ENCODE measurements around the gene FURIN. TPM values are rescaled to one million over a fixed set of nuclear protein-coding genes. Genes with fewer than 3 reads are reported as not detected.

Gene FURIN
- total RNA-seq, 2 experiments from 2014 or later: 443 to 448 TPM

- Mint-ChIP-seq H3K4me3 (no peak overlapping the region), H3K9me3 (no peaks in the 10 kb centered on the region), H3K27ac (no peak overlapping the region), H3K4me1 (ENCODE audit: low read depth) (peaks cover 4% of the 10 kb centered on the region), H3K27me3 (ENCODE audit: low read depth) (no peaks in the 10 kb centered on the region), H3K36me3 (ENCODE audit: low read depth) (peaks cover 49% of the 10 kb centered on the region)
- intact Hi-C loops (cut with micrococcal nuclease): no loop called here
- CTCF ChIA-PET: no interaction called here
- no peak for DNase-seq
Measured at GRCh38 chr15:90909976-90910375, 41.6 kb downstream of the FURIN start.

- peaks cover 45% of the 10 kb centered on the region for H3K36me3 Mint-ChIP-seq (ENCODE audit: low read depth)
- intact Hi-C loops (cut with micrococcal nuclease): no loop called here
- no peaks in the 10 kb centered on the region for H3K4me1 Mint-ChIP-seq (ENCODE audit: low read depth)
- H3K4me3 Mint-ChIP-seq: no peak overlapping the region
- H3K27ac Mint-ChIP-seq: no peak overlapping the region
- DNase-seq: no peak
- no peaks in the 10 kb centered on the region for H3K9me3 Mint-ChIP-seq
- no peaks in the 10 kb centered on the region for H3K27me3 Mint-ChIP-seq (ENCODE audit: low read depth)
- CTCF ChIA-PET: interaction anchor here (1.2 kb wide), 1 partner anchor 23 kb away, joined by 3 read pairs; no protein-coding TSS in a partner anchor
Measured at GRCh38 chr15:90910441-90911301, 42.3 kb downstream of the FURIN start.

GRCh38 chr15:90911302-90911623, 42.9 kb downstream of the FURIN start:
- DNase-seq: no peak
- Mint-ChIP-seq H3K36me3 (ENCODE audit: low read depth) (peaks cover 42% of the 10 kb centered on the region), H3K4me1 (ENCODE audit: low read depth) (no peaks in the 10 kb centered on the region), H3K27ac (no peak overlapping the region), H3K4me3 (no peak overlapping the region), H3K27me3 (ENCODE audit: low read depth) (no peaks in the 10 kb centered on the region), H3K9me3 (no peaks in the 10 kb centered on the region)
- CTCF ChIA-PET: interaction anchor here (1.2 kb wide), 1 partner anchor 23 kb away, joined by 3 read pairs; no protein-coding TSS in a partner anchor
- intact Hi-C loops (cut with micrococcal nuclease): no loop called here

- H3K27me3 Mint-ChIP-seq (ENCODE audit: low read depth): no peaks in the 10 kb centered on the region
- CTCF ChIA-PET: no interaction called here
- DNase-seq: no peak
- H3K9me3 Mint-ChIP-seq: no peaks in the 10 kb centered on the region
- H3K36me3 Mint-ChIP-seq (ENCODE audit: low read depth): peaks cover 42% of the 10 kb centered on the region
- H3K27ac Mint-ChIP-seq: no peak overlapping the region
- H3K4me3 Mint-ChIP-seq: no peak overlapping the region
- intact Hi-C loops (cut with micrococcal nuclease): no loop called here
- no peaks in the 10 kb centered on the region for H3K4me1 Mint-ChIP-seq (ENCODE audit: low read depth)
Measured at GRCh38 chr15:90911906-90912769, 43.8 kb downstream of the FURIN start.

- Mint-ChIP-seq H3K27ac (no peak overlapping the region), H3K4me1 (ENCODE audit: low read depth) (no peaks in the 10 kb centered on the region), H3K36me3 (ENCODE audit: low read depth) (peaks cover 42% of the 10 kb centered on the region), H3K4me3 (no peak overlapping the region), H3K27me3 (ENCODE audit: low read depth) (no peaks in the 10 kb centered on the region), H3K9me3 (no peaks in the 10 kb centered on the region)
- CTCF ChIA-PET: no interaction called here
- intact Hi-C loops (cut with micrococcal nuclease): no loop called here
- DNase-seq: no peak
Measured at GRCh38 chr15:90912770-90913075, 44.3 kb downstream of the FURIN start.

- Mint-ChIP-seq H3K27me3 (ENCODE audit: low read depth) (no peaks in the 10 kb centered on the region), H3K4me3 (no peak overlapping the region), H3K36me3 (ENCODE audit: low read depth) (peaks cover 46% of the 10 kb centered on the region), H3K9me3 (no peaks in the 10 kb centered on the region), H3K4me1 (ENCODE audit: low read depth) (no peaks in the 10 kb centered on the region), H3K27ac (no peak overlapping the region)
- CTCF ChIA-PET: interaction anchor here (0.6 kb wide), 1 partner anchor 16 kb away, joined by 4 read pairs; no protein-coding TSS in a partner anchor
- no peak for DNase-seq
- intact Hi-C loops (cut with micrococcal nuclease): no loop called here
Measured at GRCh38 chr15:90913398-90913944, 45.1 kb downstream of the FURIN start.

GRCh38 chr15:90914305-90915080, 46.1 kb downstream of the FURIN start:
- Mint-ChIP-seq H3K27ac (no peak overlapping the region), H3K36me3 (ENCODE audit: low read depth) (peaks cover 47% of the 10 kb centered on the region), H3K4me3 (no peak overlapping the region), H3K9me3 (no peaks in the 10 kb centered on the region), H3K4me1 (ENCODE audit: low read depth) (no peaks in the 10 kb centered on the region), H3K27me3 (ENCODE audit: low read depth) (no peaks in the 10 kb centered on the region)
- CTCF ChIA-PET: interaction anchor here (1.1 kb wide), 1 partner anchor 594 kb away, joined by 3 read pairs; no protein-coding TSS in a partner anchor
- intact Hi-C loops (cut with micrococcal nuclease): no loop called here
- no peak for DNase-seq

- CTCF ChIA-PET: no interaction called here
- Mint-ChIP-seq H3K4me3 (no peak overlapping the region), H3K27me3 (ENCODE audit: low read depth) (no peaks in the 10 kb centered on the region), H3K27ac (no peak overlapping the region), H3K4me1 (ENCODE audit: low read depth) (no peaks in the 10 kb centered on the region), H3K36me3 (ENCODE audit: low read depth) (peaks cover 49% of the 10 kb centered on the region), H3K9me3 (no peaks in the 10 kb centered on the region)
- no peak for DNase-seq
- intact Hi-C loops (cut with micrococcal nuclease): no loop called here
Measured at GRCh38 chr15:90915216-90915807, 46.9 kb downstream of the FURIN start.

- no peaks in the 10 kb centered on the region for H3K9me3 Mint-ChIP-seq
- H3K27me3 Mint-ChIP-seq (ENCODE audit: low read depth): no peaks in the 10 kb centered on the region
- CTCF ChIA-PET: no interaction called here
- no peak overlapping the region for H3K4me3 Mint-ChIP-seq
- peaks cover 47% of the 10 kb centered on the region for H3K36me3 Mint-ChIP-seq (ENCODE audit: low read depth)
- no peaks in the 10 kb centered on the region for H3K4me1 Mint-ChIP-seq (ENCODE audit: low read depth)
- intact Hi-C loops (cut with micrococcal nuclease): no loop called here
- H3K27ac Mint-ChIP-seq: no peak overlapping the region
- DNase-seq: no peak
Measured at GRCh38 chr15:90915808-90916440, 47.5 kb downstream of the FURIN start.

- intact Hi-C loops (cut with micrococcal nuclease): no loop called here
- H3K36me3 Mint-ChIP-seq (ENCODE audit: low read depth): peaks cover 47% of the 10 kb centered on the region
- H3K4me3 Mint-ChIP-seq: no peak overlapping the region
Measured at GRCh38 chr15:90916461-90916860, 48.1 kb downstream of the FURIN start.

GRCh38 chr15:90917569-90917968, 49.2 kb downstream of the FURIN start:
- peaks cover 3% of the 10 kb centered on the region for H3K4me1 Mint-ChIP-seq (ENCODE audit: low read depth)
- intact Hi-C loops (cut with micrococcal nuclease): no loop called here
- H3K27me3 Mint-ChIP-seq (ENCODE audit: low read depth): no peaks in the 10 kb centered on the region
- peaks cover 49% of the 10 kb centered on the region for H3K36me3 Mint-ChIP-seq (ENCODE audit: low read depth)
- no peak overlapping the region for H3K27ac Mint-ChIP-seq
- DNase-seq: no peak
- no peak overlapping the region for H3K4me3 Mint-ChIP-seq
- CTCF ChIA-PET: no interaction called here
- H3K9me3 Mint-ChIP-seq: no peaks in the 10 kb centered on the region

More at GRCh38 chr15:90916461-90916860, 48.1 kb downstream of the FURIN start:
- Mint-ChIP-seq H3K9me3 (no peaks in the 10 kb centered on the region), H3K4me1 (ENCODE audit: low read depth) (no peaks in the 10 kb centered on the region), H3K27me3 (ENCODE audit: low read depth) (no peaks in the 10 kb centered on the region), H3K27ac (peak overlapping the region; percentile 21)
- no peak for DNase-seq
- CTCF ChIA-PET: interaction anchor here (0.7 kb wide), 1 partner anchor 675 kb away, joined by 3 read pairs; no protein-coding TSS in a partner anchor

Data from activated naive CD4-positive, alpha-beta T cell treated with anti-CD3 and anti-CD28 coated beads for 36 hours (primary cell).